ENCODE measurements around the gene CDC42EP1.
"Not testable (repeated sequence)": the region's sequence is repeated elsewhere in the genome, so short reads cannot be mapped to it uniquely, and the experiment has no call there.

Gene CDC42EP1

DNA sequence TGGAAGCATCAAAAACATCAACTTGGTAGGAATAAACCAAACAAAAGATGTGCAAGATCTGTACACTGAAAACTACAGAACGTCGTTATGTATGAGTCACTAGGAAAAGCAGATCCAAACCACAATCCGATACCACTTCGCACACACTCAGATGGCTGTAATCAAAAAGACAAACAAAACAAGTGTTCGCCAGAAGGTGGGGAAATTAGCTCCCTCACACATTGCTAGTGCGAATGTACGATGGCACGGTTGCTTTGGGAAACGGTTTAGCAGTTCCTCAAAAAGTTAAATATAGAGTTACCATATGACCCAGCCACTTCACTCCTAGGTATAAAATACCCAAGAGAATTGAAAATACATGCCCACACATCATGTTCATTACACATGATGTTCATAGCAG is 26.3 kb upstream of the CDC42EP1 start:
- DNase-seq (ENCODE audit: low read depth in 2 of 2) = no peak

DNA sequence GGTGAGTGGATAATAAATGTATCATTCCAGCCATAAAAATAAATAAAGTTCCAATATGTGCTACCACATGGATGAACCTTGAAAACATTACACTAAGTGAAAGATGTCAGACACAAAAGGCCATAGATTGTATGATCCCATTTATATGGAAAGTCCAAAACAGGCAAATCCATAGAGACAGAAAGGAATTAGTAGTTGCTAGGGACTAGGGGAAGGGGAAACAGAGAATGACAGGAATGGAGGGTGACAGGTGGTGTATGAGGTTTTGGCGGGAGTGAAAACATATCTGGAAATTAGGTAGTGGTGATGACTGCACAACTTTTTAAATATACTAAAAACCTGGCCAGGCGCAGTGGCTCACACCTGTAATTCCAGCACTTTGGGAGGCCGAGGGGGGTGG is 25.8 kb upstream of the CDC42EP1 start:
- no peak for DNase-seq (ENCODE audit: low read depth in 2 of 2)

DNA sequence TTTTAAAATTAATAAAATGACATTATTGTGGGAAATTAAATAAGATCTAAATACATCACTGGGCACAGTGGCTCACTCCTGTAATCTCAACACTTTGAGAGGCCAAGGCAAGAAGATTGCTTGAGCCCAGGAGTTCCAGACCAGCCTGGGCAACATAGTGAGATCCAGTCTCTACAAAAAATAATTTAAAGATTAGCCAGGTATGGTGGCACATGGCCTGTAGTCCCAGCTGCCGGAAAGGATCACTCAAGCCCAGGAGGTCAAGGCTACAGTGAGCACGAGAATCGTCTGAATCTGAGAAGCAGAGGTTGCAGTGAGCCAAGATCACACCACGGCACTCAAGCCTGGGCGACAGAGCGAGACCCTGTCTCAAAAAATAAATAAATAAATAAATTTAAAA is 25.1 kb upstream of the CDC42EP1 start:
- no peak for DNase-seq (ENCODE audit: low read depth in 2 of 2)

DNA sequence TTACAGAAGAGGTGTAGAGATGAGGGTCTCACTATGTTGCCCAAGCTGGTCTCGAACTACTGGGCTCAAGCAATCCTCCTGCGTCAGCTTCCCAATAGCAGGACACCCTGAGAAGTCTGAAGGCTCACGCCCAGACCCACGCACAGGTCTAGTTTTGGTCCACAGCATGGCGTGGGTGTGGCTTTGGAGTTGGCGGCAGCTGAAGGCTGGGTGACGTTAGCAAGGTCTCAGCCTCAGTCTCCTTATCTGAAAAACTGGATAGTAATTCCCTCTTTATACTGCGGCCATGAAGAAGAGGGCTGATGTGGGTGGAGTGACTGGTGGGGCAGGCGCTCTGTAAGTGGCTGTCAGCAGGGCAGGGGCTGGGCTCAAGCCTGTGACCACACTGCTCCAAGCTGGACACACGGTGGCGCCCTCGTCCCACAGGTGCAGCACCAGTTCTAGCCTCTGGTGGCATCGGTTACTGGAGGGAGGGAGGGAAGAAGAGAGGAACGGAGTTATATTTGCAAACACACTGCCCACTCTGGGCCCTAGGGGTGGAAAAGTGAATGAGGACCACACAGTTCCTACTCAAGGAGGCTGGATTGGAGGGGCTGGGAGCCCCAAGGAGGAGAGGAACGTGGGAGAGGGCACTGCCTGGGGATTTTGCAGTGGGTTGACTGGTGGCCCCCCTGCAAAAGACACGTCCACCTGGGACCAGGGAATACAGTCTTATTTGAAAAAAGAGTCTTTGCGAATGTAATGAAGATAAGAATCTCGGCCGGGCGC is 21.5 kb upstream of the CDC42EP1 start:
- DNase-seq (ENCODE audit: low read depth in 2 of 2) = peak; percentile 77 to 80

DNA sequence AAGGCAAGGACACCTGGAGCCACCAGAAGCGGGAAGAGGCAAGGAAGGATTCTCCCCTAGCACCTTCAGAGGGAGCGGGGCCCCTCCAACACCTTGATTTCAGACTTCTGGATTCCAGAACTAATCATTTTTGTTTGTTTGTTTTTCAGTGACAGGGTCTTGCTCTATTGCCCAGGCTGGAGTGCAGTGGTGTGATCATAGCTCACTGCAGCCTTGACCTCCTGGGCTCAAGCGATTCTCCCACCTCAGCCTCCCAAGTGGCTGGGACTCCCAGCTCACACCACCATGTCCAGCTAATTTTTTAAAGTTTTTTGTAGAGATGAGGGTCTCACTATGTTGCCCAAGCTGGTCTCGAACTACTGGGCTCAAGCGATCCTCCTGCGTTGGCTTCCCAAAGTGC is 20.5 kb upstream of the CDC42EP1 start:
- DNase-seq (ENCODE audit: low read depth in 2 of 2) = not testable (repeated sequence)

DNA sequence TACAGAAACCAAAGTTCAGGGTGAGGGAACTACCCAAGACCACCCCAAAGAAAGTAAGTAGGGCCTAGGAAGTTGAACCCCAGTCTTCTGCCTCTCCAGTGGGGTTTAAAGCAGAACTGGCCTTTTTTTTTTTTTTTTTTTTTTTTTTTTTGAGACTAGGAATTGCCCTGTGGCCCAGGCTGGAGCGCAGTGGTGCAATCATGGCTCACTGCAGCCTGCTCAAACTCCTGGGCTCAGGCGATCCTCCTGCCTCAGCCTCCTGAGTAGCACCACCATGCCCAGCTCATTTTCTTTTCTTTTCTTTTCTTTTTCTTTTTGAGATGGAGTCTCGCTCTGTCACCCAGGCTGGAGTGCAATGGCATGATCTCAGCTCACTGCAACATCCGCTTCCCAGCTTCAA is 17.9 kb upstream of the CDC42EP1 start:
- not testable (repeated sequence) for DNase-seq (ENCODE audit: low read depth in 2 of 2)

DNA sequence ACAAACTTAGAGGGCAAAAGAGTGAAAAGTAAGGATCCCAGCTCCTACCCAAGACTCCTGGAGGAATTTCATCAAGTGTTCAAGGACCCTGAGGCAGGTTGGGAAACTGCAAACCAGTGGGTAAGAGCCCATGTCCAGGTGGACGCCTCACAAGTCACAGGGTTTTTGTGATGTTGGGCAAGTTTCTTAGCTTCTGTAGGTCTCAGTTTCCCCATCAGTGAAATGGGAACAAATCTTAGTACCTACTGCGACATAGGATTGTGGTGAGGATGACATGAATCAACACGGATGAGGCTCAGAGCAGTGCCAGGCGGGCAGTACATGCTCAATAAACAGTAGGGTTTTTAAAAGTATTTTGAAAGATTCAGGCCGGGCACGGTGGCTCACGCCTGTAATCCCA is 17.3 kb upstream of the CDC42EP1 start:
- no peak for DNase-seq (ENCODE audit: low read depth in 2 of 2)

DNA sequence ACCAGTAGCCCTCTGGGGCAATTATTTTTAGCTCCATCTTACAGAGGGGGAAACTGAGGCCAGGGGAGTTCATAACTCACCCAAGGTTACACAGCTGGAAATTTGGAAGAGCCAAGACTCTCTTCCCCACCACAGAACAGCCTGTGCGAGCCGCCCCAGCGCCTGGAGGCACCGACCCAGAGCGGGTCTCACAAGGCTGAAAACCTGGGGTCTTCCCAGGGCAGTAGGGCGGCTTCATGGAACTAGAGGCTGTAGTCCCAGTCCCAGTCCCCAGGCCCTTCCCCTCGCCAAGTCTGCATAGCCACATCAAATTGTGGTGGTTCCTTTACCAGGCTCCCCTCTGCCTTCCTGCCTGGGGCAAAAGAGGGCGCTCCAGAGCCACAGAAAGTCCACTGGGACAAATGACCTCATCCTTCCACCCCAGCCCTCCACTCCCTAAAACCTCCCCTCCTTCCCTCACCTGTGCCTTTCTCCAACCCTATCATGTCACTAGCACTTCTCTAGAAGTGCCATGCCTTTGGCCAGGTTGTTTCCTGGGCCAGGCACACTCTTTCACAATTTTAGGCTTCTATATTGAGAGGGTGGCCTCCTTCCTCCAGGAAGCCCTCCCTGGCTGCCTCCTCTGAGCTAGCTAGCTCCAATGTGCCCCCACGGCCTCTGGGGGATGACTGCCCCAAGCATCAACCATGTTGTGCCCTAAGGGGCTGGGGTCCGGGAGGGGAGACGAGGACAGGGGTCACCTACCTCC is 15.2 kb upstream of the CDC42EP1 start:
- DNase-seq (ENCODE audit: low read depth in 2 of 2) = no peak

DNA sequence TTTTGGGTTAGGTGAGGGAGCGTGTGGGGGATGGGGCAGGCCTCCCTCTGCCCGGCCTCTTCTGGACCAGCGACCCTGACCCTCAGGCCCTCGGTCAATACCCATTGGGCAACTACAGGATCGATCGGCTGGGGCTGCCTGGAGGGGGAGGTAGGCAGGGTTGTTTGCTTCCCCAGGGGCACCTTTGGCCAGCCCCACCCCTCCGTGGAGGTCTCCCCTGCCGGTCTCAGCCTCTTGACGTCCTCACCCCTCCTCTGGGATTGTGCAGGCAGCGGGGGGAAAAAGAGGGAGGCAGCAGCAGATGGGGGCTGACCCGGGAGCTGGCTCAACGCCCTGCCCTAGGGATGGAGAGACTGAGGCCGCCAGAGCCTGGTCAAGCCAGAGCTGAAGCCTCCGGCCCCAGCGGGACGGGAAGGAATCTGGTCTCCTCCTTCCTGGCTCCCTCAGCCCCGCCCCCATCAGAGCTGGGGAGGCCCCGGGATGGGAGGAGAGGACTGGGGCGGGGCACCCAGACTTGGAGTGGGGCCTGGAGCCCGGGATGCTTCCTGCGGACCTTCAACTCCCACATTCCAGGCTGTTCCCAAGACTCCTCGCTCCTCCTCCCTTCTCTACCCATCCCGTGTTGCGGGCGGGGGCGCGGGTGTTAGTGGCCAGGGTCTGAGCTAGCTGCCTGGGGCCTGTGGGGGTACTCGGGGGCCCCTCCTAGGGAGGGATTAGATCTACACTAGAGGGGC is 14.4 kb upstream of the CDC42EP1 start:
- no peak for DNase-seq (ENCODE audit: low read depth in 2 of 2)

DNA sequence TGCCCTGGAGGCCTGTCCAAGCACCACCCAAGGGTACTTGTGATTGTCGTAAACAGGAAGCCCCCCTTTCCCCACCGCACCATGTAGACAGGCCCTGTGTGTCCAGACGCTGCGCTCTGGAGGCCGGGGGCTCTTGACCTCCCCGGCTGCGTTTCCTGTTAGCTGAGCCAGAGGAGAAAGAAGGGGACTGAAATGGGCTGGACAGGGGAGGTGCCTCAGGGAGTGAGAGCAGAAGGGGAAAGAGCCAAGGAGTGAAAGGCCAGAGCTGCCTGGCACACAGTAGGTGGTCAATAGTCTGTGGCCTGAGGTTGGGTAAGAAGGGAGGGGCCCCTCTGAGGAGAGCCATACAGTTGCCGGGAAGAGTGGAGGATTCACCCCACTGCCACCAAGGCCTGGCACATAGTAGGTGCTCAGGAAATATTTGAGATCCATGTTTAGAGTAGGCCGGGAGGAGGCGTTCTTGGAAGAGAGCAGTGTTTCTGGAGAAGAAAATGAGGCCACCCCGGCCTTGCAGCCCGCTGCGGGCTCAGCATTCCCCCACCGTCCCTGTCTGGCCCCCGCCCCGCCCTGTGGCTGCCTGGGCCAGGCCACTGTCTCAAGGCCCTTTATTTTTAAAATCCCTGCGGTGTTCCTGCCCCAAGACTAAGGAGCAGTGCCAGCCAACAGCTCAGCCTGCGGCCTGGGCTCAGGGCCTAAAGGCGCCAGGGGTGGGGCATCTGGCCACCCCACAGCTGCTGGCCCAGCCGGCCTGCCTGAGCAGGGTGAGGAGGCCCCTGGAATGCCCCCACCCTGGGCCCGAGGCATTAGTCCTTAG is 13.6 kb upstream of the CDC42EP1 start:
- DNase-seq (ENCODE audit: low read depth in 2 of 2) = no peak

DNA sequence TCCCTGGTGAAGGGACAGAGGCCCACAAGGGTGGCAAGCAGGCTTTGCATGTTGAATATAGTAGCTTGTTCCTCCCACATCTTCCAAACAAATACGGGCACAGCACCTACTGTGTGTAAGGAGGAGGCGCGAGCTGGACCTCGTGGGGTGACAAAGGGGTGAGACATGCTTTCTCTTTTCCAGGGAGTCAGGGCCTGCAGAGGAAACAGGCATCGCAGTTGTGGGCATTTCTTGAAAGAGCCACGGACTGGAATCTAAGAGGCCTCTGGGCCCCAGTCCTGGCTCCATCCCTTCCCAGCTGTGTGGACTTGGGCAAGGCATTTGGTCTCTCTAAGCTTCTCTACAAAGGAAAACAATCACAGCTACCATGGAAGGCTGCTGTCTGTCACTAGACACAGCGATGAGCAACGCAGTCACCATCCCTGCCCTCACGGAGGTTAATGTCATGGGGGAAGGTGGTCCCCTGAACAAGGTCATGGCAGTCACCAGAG is 13.0 kb upstream of the CDC42EP1 start:
- DNase-seq (ENCODE audit: low read depth in 2 of 2) = no peak

DNA sequence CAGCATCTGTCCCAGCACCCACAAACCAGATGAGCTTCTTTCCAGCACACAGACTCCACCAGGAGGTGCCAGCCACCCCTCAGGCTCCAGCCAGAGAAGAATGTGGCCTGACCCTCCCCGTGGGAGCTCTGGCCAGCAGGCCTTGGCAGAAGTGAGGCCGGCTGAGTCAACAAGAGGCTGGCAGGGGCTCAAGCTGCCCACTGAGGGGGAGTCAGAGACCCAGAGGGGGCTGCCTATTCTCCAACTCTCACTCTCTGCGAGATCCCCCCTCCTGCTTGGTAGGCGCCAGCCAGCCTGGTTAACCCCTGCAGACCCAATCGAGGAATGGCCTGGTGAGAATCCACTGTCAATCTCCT is 10.6 kb upstream of the CDC42EP1 start:
- DNase-seq (ENCODE audit: low read depth in 2 of 2) = no peak

DNA sequence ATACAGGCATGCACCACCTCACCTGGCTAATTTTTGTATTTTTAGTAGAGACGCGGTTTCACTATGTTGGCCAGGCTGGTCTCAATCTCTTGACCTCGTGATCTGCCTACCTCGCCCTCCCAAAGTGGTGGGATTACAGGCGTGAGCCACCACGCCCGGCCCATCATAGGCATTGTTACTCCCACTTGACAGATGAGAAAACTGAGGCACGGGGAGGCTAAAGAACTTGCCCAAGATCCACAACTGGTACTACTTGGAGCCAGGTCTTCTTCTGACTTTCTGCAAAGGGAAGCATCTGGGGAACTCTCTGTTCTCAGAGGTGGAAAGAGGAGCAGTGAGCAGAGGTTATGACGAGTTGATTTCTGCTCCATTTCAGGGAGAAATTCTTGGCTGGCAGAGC is 9.4 kb upstream of the CDC42EP1 start:
- not testable (repeated sequence) for DNase-seq (ENCODE audit: low read depth in 2 of 2)

DNA sequence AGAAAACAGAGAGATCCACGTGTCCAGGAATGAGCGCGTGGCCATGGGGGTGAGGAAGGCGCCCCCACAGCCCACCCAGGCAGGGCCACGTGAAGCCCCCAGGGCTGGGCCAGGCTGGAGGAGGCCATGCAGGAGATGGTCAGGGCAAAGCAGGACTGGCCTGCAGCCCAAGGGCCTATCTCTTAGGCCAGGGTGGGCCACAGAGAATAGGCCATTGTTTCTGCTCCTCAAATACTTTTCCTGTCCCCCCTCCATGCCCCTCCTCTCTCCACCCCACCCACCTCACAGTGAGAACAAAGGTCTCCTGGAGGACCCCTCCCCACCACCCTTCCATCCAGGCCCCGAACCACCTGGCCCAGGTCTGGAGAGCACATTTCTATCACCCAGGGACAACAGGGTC is 8.3 kb upstream of the CDC42EP1 start:
- no peak for DNase-seq (ENCODE audit: low read depth in 2 of 2)

DNA sequence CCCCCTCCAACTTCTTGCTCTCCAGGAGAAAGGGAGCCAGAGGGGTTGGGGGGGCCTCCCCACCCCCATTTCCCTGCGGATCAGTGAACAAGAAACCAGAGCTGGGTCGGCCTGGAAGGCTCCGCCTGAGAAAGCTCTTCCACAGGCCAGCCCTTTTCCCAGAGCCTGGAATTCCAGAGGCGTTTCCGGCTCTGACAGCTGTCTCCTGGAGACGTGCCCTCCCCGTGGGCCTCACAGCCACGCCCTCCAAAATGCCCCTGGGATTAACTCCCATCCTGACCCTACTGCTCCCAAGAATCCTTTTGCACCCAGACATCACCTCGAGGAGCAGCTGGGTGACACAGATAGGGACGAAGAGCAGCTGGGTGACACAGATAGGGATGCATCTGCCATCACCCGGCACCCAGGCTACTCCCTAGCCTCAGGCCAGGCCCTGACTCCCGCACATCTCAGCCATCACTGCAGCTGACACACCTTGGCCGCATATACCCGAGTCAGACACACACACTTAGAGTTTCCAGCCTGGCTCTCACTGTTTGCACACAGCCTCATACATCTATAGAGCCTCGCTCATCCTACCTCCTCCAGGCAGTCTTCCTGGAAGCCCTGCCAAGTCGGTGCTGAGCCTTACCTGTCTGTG is 7.6 kb upstream of the CDC42EP1 start:
- no peak for DNase-seq (ENCODE audit: low read depth in 2 of 2)

DNA sequence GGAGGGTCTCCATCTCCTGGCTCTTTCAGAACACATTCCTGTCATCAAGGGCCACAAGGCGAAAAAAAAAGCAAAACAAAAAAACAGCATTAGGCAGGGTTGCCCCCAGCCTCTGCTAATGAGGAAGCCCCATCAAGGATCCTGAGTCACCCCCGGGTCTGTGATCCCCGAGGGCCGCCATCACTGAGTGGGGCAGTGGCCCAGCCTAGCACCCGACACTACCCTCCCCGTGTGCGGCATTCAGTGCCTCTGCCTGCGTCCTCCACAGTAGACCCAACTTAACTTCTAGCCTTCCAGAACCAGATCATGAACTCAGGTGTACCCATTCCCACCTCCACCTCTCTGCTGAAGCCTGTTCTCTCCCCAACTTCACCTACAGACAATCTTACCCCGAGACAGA is 6.6 kb upstream of the CDC42EP1 start:
- no peak for DNase-seq (ENCODE audit: low read depth in 2 of 2)

DNA sequence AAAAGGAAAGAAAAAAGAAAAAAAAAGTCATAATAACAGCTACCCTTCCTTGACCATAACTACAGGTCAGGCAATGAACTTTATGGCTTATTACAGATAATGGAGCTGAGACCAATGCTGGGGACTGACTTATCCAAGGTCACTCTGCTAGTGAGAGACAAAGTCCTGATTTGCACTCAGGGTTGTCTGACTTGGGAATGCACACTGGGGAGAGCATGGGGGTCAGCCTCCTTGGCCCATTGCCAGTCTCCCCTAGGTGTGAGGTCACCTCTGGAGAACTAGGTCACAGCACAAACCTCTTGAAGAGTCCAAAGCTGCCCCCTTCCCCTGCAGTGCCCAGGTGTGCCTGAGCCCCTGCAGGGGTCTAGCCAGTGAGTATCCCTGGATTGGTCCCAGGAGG is 5.3 kb upstream of the CDC42EP1 start:
- DNase-seq (ENCODE audit: low read depth in 2 of 2) = no peak

DNA sequence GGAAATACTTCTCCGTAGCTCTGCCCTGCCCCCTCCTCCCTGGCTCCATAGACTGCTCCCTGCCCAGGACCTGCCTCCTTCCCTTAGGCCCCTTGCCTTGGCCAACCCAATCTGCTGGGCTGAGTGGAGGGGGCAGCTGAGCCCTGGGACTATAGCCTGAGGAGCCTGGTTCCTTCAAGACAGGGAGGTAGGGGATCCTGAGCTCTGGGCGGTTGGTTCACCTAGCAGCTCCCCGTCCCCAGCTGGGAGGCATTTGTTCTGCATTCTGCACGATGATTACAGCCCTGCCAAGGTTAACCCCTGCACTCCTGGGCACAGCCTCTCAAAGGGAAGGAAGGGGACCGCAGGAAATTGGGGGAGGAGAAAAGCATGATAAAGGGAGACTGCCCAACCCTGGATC is 3.6 kb upstream of the CDC42EP1 start:
- DNase-seq (ENCODE audit: low read depth in 2 of 2) = no peak

DNA sequence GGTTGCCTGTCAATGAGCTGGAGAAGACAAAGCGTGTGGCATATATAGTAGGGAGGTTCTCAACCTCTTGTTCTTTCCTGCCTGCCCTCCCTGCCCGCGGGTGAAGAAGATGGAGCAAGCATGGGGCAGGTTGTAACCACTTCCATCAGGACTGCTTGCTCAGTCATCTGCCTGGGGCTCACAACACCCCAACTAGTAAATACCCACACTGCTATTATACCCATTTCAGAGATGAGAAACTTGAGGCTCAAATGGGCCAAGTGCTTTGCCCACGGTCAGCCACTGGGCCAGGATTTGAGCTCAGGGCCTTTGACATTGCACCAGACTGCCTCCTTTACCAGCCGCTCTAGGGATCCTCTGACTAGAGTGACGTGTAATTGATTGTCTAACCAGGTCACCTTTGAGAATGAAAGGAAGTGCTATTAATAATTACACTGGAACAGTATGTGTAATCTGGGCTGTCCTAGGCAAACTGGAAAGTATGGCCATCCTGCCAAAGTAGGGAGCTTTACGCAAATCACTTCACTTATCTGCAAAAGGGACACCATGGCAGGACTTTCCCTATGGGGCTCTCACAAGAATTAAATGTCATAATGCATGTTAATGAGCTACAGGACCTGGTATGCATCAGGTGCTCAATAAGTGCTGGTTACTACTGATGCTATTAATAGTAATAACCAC is 2.8 kb upstream of the CDC42EP1 start:
- no peak for DNase-seq (ENCODE audit: low read depth in 2 of 2)

DNA sequence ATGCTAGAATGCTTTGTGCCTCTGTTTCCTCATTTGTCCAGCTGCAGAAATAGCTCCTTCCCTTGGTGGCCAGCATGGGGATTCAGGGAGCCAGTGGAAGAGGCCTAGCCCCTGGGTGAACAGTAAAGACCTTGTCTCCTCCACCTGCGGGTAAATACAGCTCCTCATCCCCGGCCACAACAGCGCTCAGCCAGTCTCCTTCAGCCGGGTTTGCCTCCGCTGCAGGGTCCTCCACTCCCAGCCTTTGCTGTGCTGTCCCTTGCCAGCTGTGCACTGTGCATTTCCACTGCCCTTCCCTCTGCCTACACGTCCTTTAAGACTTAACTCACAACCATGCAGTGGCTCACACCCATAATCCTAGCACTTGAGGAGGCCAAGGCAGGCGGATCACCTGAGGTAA is 1.5 kb upstream of the CDC42EP1 start:
- DNase-seq (ENCODE audit: low read depth in 2 of 2) = no peak

DNA sequence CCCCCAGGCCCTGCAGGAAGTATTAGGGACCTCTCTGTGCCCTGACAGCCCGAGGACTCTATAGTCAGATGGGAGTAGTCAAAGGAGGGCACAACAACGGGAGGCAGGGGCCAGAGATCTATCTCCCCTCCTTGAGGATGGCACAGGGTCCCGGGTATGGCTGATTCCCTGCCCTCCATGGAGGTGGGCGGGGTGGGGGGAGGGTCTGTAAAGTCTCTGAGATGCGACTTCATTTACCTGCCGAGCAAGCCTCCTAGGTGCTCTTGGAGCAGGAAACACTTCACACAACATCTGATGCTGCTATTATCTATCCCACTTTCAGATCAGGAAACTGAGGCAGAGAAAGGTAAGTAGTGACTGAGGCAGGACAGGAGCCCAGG is 769 bp upstream of the CDC42EP1 start:
- DNase-seq (ENCODE audit: low read depth in 2 of 2) = no peak

All from stimulated activated CD8-positive, alpha-beta memory T cell treated with anti-CD3 and anti-CD28 coated beads, Interleukin-7, amount 100 ng/mL, for 4 hours (primary cell).